H1 (cell line): Measurements from ENCODE around the gene OPN3. TPM values are rescaled to one million over a fixed set of nuclear protein-coding genes. Genes with fewer than 3 reads are reported as not detected.

Experiments used
- CTCF ChIA-PET: fragments of 300-600 bp; sonication (Branson Sonifier 250); formaldehyde crosslinking; loops from one replicate; lab custom pipeline; 2021; ENCODE audit not compliant: partially characterized antibody; lab: Charles Lee
- POLR2A ChIA-PET: fragments of 300-600 bp; sonication (Branson Sonifier 250); formaldehyde crosslinking; loops from one replicate; lab custom pipeline; 2021; ENCODE audit warnings: inconsistent platforms; ENCODE audit not compliant: partially characterized antibody; lab: Charles Lee
- DNase-seq, 2 experiments: peaks; one replicate each; pipeline versions ENCODE4 v3.0.0 to v3.0.0-alpha.2; 2010 to 2022; ENCODE audit warnings: low spot score in 2 of 2, low read depth in 1 of 2, mixed read lengths in 1 of 2
- FAIRE-seq: peaks from 2 replicates; lab custom pipeline; 2011; peaks lifted over from hg19 to GRCh38; lab: Jason Lieb, UNC
- H2AFZ ChIP-seq: 2 replicates; pipeline ENCODE4 v1.8.1; 2012; ENCODE audit warnings: low read length, inconsistent platforms
- H2AK5ac ChIP-seq: 2 replicates; pipeline ENCODE4 v1.6.1; 2013; ENCODE audit warnings: low read depth, low read length
- H2BK120ac ChIP-seq: replicated peaks from 2 replicates; pipeline ENCODE3; 2013; ENCODE audit warnings: low read depth, low read length, inconsistent platforms
- H2BK12ac ChIP-seq: 2 replicates; pipeline ENCODE4 v1.6.1; 2013; ENCODE audit warnings: low read depth, low read length
- H2BK15ac ChIP-seq: 2 replicates; pipeline ENCODE4 v1.6.1; 2013; ENCODE audit warnings: low read length
- H2BK20ac ChIP-seq: 2 replicates; pipeline ENCODE4 v1.6.1; 2013; ENCODE audit warnings: low read length
- H2BK5ac ChIP-seq: 2 replicates; pipeline ENCODE4 v1.6.1; 2013; ENCODE audit warnings: low read depth, low read length
- H3K14ac ChIP-seq: 2 replicates; pipeline ENCODE4 v1.6.1; 2013; ENCODE audit warnings: inconsistent platforms; ENCODE audit not compliant: insufficient read length
- H3K18ac ChIP-seq: 2 replicates; pipeline ENCODE4 v1.6.1; 2013; ENCODE audit warnings: low read length; ENCODE audit errors: extremely low read depth
- H3K23ac ChIP-seq: 2 replicates; pipeline ENCODE4 v1.6.1; 2013; ENCODE audit warnings: inconsistent platforms; ENCODE audit not compliant: insufficient read length
- H3K23me2 ChIP-seq: 2 replicates; pipeline ENCODE4 v1.6.1; 2013; ENCODE audit warnings: low read depth, low read length
- H3K27ac ChIP-seq: 2 replicates; pipeline ENCODE4 v1.6.1; 2011; ENCODE audit warnings: low read depth, low read length, inconsistent platforms
- H3K27me3 ChIP-seq, 4 experiments: replicated peaks in 1 of 4; 1 replicate in 1 of 4; 2 replicates in 3 of 4; pipeline versions ENCODE4 v1.6.1 to v1.8.1; 2011 to 2013; ENCODE audit warnings: low read length in 3 of 4, mild to moderate bottlenecking in 3 of 4, inconsistent platforms in 2 of 4, mixed read lengths in 2 of 4, moderate library complexity in 1 of 4; ENCODE audit not compliant: control insufficient read depth in 3 of 4, insufficient read depth in 3 of 4; ENCODE audit errors: extremely low read depth in 1 of 4
- H3K36me3 ChIP-seq, 4 experiments: 2 replicates each; pipeline versions ENCODE4 v1.6.1 to v1.8.1; 2011 to 2013; ENCODE audit warnings: mild to moderate bottlenecking in 4 of 4, low read length in 3 of 4, moderate library complexity in 2 of 4, control low read depth in 1 of 4, inconsistent platforms in 1 of 4; ENCODE audit not compliant: insufficient read depth in 4 of 4, control insufficient read depth in 2 of 4
- H3K4ac ChIP-seq: replicated peaks from 2 replicates; pipeline ENCODE3; 2013; ENCODE audit warnings: low read length, low read depth, mixed read lengths, inconsistent platforms; ENCODE audit not compliant: insufficient read length
- H3K4me1 ChIP-seq, 4 experiments: replicated peaks in 1 of 4; 1 replicate in 1 of 4; 2 replicates in 3 of 4; pipeline versions ENCODE4 v1.6.1 to v1.8.1; 2011 to 2013; ENCODE audit warnings: low read length in 3 of 4, inconsistent platforms in 2 of 4, mixed read lengths in 1 of 4; ENCODE audit not compliant: insufficient read depth in 4 of 4, control insufficient read depth in 3 of 4
- H3K4me2 ChIP-seq, 2 experiments: 2 replicates each; pipeline versions ENCODE4 v1.6.1 to v1.8.1; 2011 to 2013; ENCODE audit warnings: low read depth in 2 of 2, low read length in 2 of 2, control low read depth in 1 of 2, inconsistent platforms in 1 of 2, mild to moderate bottlenecking in 1 of 2; ENCODE audit not compliant: insufficient read depth in 1 of 2
- H3K4me3 ChIP-seq, 4 experiments: fragments of 200-600, 300-600 bp in 1 of 4; sonication (generic), shearing (Covaris generic), sonication (Bioruptor Twin) in 1 of 4; 2 replicates each; pipeline versions ENCODE4 v1.5.1 to v1.8.1; 2011 to 2016; ENCODE audit warnings: low read length in 4 of 4, low read depth in 3 of 4, control low read depth in 2 of 4, inconsistent platforms in 2 of 4, mild to moderate bottlenecking in 2 of 4, mixed read lengths in 1 of 4, moderate library complexity in 1 of 4; ENCODE audit not compliant: insufficient read depth in 2 of 4; ENCODE audit errors: extremely low read depth in 1 of 4
- H3K56ac ChIP-seq: replicated peaks from 2 replicates; pipeline ENCODE3; 2013; ENCODE audit warnings: low read depth, mild to moderate bottlenecking, mixed read lengths, low read length, inconsistent platforms; ENCODE audit not compliant: insufficient read length
- H3K79me1 ChIP-seq: 2 replicates; pipeline ENCODE4 v1.6.1; 2013; ENCODE audit warnings: low read depth, low read length, control low read depth
- H3K79me2 ChIP-seq, 2 experiments: 2 replicates each; pipeline versions ENCODE4 v1.6.1 to v1.8.1; 2012 to 2013; ENCODE audit warnings: low read length in 2 of 2, mild to moderate bottlenecking in 2 of 2, inconsistent platforms in 1 of 2; ENCODE audit not compliant: insufficient read depth in 2 of 2, control insufficient read depth in 1 of 2
- H3K9ac ChIP-seq, 4 experiments: replicated peaks in 1 of 4; 1 replicate in 1 of 4; 2 replicates in 3 of 4; pipeline versions ENCODE4 v1.6.1 to v1.8.1; 2011 to 2013; ENCODE audit warnings: low read depth in 3 of 4, low read length in 3 of 4, control low read depth in 2 of 4, mild to moderate bottlenecking in 2 of 4, moderate library complexity in 2 of 4, inconsistent platforms in 1 of 4; ENCODE audit errors: extremely low read depth in 1 of 4
- H3K9me3 ChIP-seq, 2 experiments: 2 replicates each; pipeline versions ENCODE4 v1.6.1 to v1.8.1; 2012 to 2013; ENCODE audit warnings: mild to moderate bottlenecking in 2 of 2, moderate library complexity in 2 of 2, control low read depth in 1 of 2, inconsistent platforms in 1 of 2, low read depth in 1 of 2, low read length in 1 of 2, mixed read lengths in 1 of 2; ENCODE audit not compliant: insufficient read depth in 2 of 2
- H4K20me1 ChIP-seq, 2 experiments: replicated peaks in 1 of 2; 2 replicates each; pipeline versions ENCODE3 to v1.8.1; 2011 to 2013; ENCODE audit warnings: inconsistent platforms in 2 of 2, low read length in 2 of 2, mild to moderate bottlenecking in 1 of 2; ENCODE audit not compliant: insufficient read depth in 2 of 2, control insufficient read depth in 1 of 2
- H4K5ac ChIP-seq: 2 replicates; pipeline ENCODE4 v1.6.1; 2013; ENCODE audit warnings: low read length, low read depth, mixed read lengths, inconsistent platforms; ENCODE audit not compliant: insufficient read length
- H4K8ac ChIP-seq: 2 replicates; pipeline ENCODE4 v1.8.0; 2013; ENCODE audit warnings: mild to moderate bottlenecking, moderate library complexity, low read length, inconsistent platforms; ENCODE audit not compliant: insufficient read depth; ENCODE audit errors: extremely low read depth
- H4K91ac ChIP-seq: replicated peaks from 2 replicates; pipeline ENCODE3; 2013; ENCODE audit warnings: low read length, mixed read lengths, inconsistent platforms; ENCODE audit not compliant: insufficient read length
- ASH2L ChIP-seq: fragments of 200-600, 300-600 bp; sonication (generic); IDR thresholded peaks from one replicate; pipeline ENCODE4 v1.7.1; 2017; ENCODE audit warnings: low read length
- FOSL1 ChIP-seq: IDR thresholded peaks from 2 replicates; pipeline ENCODE4 v1.6.1; 2011; ENCODE audit warnings: mild to moderate bottlenecking, low read depth, low read length, moderate library complexity; ENCODE audit not compliant: insufficient read depth
- POLR2A ChIP-seq, 2 experiments: IDR thresholded peaks; 1 replicate in 1 of 2; 2 replicates in 1 of 2; pipeline ENCODE4 v1.6.1; 2011; ENCODE audit warnings: low read depth in 2 of 2, low read length in 2 of 2, mild to moderate bottlenecking in 2 of 2; ENCODE audit errors: control extremely low read depth in 1 of 2
- RFX5 ChIP-seq: IDR thresholded peaks from 2 replicates; pipeline ENCODE4 v1.6.1; 2011; ENCODE audit warnings: low read depth, low read length, improper control_type of control experiment, borderline replicate concordance
- SP2 ChIP-seq: IDR thresholded peaks from 2 replicates; pipeline ENCODE4 v1.6.1; 2012; ENCODE audit warnings: mild to moderate bottlenecking, low read length, inconsistent platforms
- USF2 ChIP-seq: IDR thresholded peaks from 2 replicates; pipeline ENCODE4 v1.6.1; 2011; ENCODE audit warnings: low read length, improper control_type of control experiment
- WGBS, 2 experiments: shearing (Covaris generic) in 1 of 2; methylation state at CpG; one replicate each; pipeline versions ENCODE4 v1.1.6 to v1.1.7; 2013 to 2015; ENCODE audit warnings: low lambda C conversion rate in 2 of 2, mixed read lengths in 2 of 2, inconsistent platforms in 1 of 2, low coverage in 1 of 2, missing lambda C conversion rate in 1 of 2; ENCODE audit not compliant: insufficient replicate concordance in 2 of 2, insufficient coverage in 1 of 2, insufficient read length in 1 of 2; ENCODE audit errors: extremely low coverage in 1 of 2, missing lambda C conversion rate in 1 of 2; 5-methylcytosine and 5-hydroxymethylcytosine counted together
- polyA plus RNA-seq, 7 experiments: library from polyadenylated mRNA; depleted of rRNA in 3 of 7; stranded (reverse) in 5 of 7; unstranded in 2 of 7; fragments of >200 nt in 5 of 7; fragments of 200-250 nt in 2 of 7; gene quantifications; 1 replicate in 5 of 7; 2 replicates in 1 of 7; 4 replicates in 1 of 7; pipeline versions ENCODE4 v1.2.1 to v1.2.3, GENCODE V29; 2011 to 2013; ENCODE audit warnings: missing spikeins in 2 of 7, mixed read lengths in 2 of 7
- total RNA-seq: library from RNA; stranded (reverse); fragmentation: NEBNext Ultra II Directional; extraction: Animal tissue kit (Norgen Biotek cat#: 25700); gene quantifications from 2 replicates; pipeline ENCODE4 v1.2.1, GENCODE V29; 2021

Gene OPN3
- total and polyA plus RNA-seq, 2 of the 8 experiments (the other 6 are each of a cell fraction or from before 2014, with no cell fraction given), result 8.8 to 19.4 TPM

GRCh38 chr1:241560849-241561187 lies 79.4 kb downstream of the OPN3 start:
- no peak overlapping the region for H2AFZ ChIP-seq
- H3K79me2 ChIP-seq, result no peaks in the 10 kb centered on the region
- no peaks in the 10 kb centered on the region for H3K23me2 ChIP-seq
- H3K14ac ChIP-seq, result no peak overlapping the region
- H3K27me3 ChIP-seq, result no peaks in the 10 kb centered on the region
- no peaks in the 10 kb centered on the region for H3K4me1 ChIP-seq
- no peak overlapping the region for H3K56ac ChIP-seq
- H2BK15ac ChIP-seq, result no peak overlapping the region
- TF ChIP-seq RFX5 (no peak), ASH2L (no peak), FOSL1 (no peak), USF2 (no peak), SP2 (no peak), POLR2A (IDR thresholded peaks at IDR 0.05; ENCODE audit: control extremely low read depth in 1 of 2, low read depth in 2 of 2, low read length in 2 of 2) (no peak)
- POLR2A ChIA-PET, result no interaction called here
- H4K8ac ChIP-seq, result no peak overlapping the region
- 88% methylated on average over 3 of the region's 3 CpGs; no CpG with 5 or more reads in 1 of the 2 experiments for WGBS, 2 experiments
- no peak overlapping the region for H4K5ac ChIP-seq
- no peaks in the 10 kb centered on the region for H3K9me3 ChIP-seq
- H3K18ac ChIP-seq, result no peak overlapping the region
- no peaks in the 10 kb centered on the region for H3K79me1 ChIP-seq
- H3K9ac ChIP-seq, result no peak overlapping the region
- H2BK20ac ChIP-seq, result no peak overlapping the region
- no peak overlapping the region for H2BK120ac ChIP-seq
- no peak overlapping the region for H4K91ac ChIP-seq
- H3K23ac ChIP-seq, result no peak overlapping the region
- no peaks in the 10 kb centered on the region for H3K36me3 ChIP-seq
- H4K20me1 ChIP-seq, result no peaks in the 10 kb centered on the region
- DNase-seq (no peak), FAIRE-seq (no peak)
- no peak overlapping the region for H3K4ac ChIP-seq
- no peak overlapping the region for H3K4me2 ChIP-seq
- no peak overlapping the region for H3K4me3 ChIP-seq
- CTCF ChIA-PET, result no interaction called here
- H2AK5ac ChIP-seq, result no peak overlapping the region
- no peak overlapping the region for H2BK5ac ChIP-seq
- no peak overlapping the region for H2BK12ac ChIP-seq
- H3K27ac ChIP-seq, result no peak overlapping the region
